GM21515 (cell line): ENCODE measurements around the gene CACNA1H.

Source experiments
- ATAC-seq: cut with Tn5 transposase; IDR thresholded peaks from one replicate; pipeline ENCODE4 v1.9.1; 2021; ENCODE audit not compliant: unreplicated experiment

Gene CACNA1H

DNA sequence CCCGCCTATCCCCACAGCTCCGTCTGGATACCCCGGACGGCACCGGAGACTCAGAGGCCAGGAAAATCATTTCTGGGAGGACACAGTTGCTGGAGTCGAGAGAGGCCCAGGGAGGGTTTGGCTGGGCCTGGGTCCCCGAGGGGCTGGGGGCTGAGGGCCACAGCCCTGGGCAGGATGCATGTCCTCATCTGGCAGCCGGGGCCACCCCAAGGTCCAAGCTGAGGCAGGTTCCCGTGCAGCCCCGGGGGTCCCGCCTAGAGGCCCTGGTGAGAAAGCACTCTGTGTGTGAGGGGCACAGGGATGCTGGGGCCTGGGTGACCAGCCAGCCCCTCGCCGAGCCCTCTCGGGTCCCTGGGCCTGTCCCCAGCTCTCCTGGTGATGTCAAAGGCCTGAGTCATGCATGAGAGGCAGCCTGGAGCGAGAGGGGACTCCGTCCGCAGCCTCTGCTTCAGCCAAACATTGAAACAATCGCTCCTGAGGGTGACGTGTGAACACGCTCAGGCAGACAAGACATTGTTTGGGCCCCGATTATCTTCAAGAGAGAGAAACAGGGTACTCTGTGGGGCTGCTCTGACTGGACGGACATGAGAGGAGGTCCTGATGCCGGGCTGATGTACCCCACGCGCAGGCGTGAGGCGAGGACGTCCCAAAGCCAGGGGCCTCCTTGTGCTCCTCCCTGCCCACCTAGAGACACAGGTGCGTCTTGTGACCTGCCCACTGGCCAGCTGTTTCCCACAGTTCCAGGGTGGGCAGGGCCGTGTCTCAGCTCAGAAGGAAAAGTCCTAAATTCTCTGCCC, 31.1 kb upstream of the CACNA1H start:
- no peak for ATAC-seq

DNA sequence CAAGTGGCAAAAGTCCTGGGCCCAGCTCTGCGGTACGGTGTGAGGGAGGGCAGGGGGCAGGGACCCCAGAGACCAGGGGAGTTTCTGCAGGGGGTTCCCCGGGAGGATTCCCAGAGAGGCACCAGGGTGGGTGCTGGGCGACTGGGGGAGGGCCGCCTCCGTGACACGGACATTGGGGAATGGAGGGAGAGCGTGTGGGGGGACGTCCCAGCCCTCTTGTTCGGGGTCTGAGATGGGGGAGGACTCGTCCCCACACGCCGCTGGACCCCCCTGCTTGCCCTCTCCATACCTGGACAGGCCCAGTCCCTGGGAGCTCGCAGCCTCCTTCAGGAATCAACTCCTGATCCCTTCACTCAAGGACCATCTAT, 30.5 kb upstream of the CACNA1H start:
- no peak for ATAC-seq

DNA sequence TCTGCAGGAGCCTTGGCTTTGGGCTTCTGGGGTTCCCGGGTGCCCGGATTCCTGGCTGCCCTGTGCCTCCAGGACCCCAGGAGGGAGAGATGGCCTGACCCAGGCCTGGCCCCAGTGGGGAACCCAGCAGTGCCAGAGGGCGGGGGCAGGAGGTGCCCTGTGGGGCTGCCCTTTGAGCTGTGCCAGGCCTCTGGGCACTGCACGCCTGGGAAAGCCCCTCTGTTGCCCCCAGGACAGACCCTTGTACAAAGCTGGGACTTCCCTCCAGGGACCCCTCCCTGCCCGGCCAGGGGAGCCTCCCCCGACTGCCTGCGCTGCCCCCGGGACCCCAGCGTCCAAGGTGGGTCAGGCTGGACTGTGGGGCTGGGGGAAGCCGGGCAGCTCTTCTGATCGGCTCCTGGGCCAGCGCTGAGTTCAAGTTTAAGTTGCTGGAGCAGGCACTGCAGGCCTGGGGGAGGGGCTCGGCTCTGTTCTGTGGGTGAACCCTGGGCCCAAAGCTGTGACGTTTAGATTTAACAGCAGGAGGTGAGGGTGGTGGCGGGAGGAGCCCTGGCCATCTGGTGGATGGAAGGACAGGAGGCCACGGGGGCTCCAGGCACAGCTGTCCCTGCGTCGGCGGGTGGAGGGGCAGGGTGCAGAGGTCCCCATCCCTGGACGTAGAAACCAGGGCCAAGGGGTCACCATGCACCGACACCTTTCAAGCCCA, 29.2 kb upstream of the CACNA1H start:
- ATAC-seq = no peak

DNA sequence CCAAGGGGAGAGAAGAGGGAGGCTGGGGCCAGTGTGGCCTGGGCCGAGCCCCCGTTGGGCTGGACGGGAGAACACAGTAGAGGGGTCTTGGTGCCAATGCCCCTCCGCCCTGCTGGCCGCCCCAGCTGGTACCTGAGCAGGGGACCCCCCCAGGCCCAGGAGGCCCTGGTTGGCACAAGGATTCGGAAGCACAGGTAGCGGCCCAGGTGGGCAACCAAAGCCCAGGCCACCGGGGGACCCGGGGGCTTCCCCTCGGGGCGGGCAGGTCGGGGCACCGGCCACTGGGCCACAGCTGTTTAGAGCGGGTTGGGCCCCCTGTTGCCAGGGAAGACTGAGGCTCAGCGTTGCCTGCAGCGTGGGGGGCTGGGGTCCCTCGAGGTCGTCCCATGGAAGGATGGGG, 28.6 kb upstream of the CACNA1H start:
- ATAC-seq = no peak

DNA sequence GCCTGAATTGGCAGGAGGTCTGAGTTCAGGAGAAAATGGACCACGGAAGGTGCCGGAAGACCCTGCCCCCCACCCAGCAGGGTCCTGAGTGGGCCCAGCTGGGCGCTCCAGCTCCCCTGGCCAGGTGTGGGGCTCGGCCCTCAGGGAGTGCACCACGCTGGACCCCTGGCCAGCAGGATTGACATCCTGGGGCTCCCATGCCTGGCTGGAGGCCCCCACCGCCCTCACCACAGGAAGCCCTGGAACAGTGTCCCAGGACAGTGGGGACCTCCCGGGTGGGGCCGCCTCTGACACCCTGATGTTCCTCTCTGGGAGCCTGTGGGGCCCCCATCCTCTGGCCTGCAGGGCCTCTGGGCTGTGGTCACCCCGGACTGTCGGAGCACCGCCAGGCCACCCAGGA, 28.1 kb upstream of the CACNA1H start:
- ATAC-seq = no peak

DNA sequence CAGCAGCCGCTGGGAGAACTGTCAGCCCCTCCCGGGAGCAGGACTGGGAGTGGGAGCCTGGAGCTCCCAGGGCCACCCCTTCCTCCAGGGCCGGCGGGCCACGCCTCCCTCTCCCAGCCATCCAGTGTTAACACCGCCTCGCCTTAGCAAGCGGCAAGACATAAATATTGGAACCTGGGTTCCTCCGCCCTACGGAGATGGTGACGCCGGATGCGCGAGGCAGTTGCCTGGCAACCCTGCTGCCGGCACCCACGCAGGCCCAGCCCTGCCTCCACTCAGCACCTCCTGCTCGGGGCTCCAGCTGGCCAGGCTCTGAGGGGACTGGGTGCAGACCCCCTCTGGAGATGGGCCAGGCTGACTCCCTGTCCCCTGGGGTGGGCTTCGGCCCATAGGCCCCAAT, 27.4 kb upstream of the CACNA1H start:
- ATAC-seq = no peak

DNA sequence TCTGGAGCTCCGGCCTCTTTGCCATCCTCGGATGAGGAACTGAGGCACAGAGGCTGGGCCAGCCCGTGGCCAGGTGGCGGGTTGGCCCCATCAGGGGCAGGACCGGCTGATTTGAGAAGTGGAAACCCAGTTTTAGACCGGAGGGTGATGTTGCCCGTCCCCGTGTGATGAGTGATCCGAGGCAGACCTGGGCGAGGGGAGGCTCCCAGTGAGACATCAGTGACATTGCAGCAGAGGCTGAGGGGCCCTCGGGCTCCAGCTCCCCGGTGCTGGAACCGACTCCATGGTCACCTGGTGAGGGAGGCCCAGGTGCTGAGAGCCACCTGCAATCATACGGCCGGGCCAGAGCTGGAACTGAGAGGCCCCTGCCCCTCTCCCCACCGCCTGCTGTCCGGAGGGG, 26.9 kb upstream of the CACNA1H start:
- no peak for ATAC-seq

DNA sequence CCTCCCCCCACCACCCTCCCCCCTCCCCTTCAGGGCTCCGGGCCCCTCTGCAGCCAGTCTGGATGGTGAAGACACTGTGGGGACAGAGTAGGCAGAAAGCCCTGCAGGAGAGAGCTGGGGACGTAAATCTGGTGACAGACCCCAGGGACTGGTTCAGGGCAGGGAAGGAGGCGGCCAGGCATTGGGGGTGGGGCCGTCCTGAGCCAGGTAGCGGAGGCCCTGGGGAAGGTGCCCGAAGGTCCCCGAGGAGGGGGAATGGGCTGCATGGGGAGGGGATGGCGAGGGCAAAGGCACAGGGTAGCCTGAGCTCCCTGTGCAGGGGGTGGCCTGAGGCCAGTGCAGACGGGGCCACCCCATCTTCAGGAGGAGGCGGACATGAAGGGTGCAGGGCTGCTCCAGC, 26.3 kb upstream of the CACNA1H start:
- ATAC-seq = no peak

DNA sequence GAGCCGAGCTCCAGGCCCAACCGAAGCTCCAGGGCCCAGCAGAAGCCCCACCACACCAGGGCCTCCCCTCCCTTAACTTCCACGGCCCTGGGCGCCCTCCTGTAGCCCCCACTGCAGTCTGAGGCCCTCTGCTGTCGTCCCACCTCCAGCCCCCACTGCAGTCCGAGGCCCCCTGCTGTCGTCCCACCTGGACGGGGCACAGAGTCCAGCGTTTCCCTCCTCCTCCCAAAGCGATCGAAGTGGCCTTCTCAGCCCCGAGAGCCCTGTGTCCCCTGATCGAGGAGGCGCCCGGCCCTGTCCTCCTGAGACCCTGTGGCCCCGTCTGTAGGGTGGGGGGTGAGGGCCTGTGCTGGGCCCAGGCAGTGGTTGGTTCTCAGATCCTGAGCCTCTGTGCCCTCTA, 25.8 kb upstream of the CACNA1H start:
- ATAC-seq = no peak

DNA sequence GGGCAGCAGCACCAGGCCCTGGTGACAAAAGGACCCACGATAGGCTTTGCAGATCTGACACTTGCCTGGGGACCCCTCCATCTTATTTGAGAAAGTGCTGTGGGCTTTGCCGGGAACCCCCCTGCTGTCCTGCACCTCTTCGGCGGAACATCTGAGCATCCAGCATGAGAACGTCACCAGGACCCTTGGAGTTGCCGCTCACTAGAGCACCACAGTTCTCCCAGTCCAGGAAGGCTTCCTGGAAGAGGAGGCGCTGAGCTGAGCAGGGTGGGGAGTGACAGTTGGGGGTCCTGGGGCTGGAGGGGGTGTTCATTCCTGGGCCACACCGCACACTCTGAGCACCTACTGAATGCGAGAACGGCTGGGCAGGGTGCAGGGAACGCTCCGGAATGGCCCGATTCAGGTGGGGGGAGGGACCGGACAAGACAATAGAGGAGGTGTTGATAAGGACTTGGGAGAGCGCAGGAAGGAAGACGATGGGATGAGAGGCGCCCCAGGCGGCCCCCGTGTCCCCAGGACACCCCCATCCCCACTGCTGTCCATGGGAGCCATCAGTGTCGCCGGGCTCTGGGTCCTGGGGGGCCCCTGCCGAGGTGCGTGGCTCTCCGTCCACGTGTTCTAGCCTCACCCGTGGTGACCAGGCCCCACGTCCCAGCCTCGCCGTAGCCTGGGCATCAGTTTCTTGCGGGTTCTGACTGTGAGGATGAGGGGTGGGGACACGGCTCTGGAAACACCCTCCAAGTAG, 24.8 kb upstream of the CACNA1H start:
- ATAC-seq = no peak

DNA sequence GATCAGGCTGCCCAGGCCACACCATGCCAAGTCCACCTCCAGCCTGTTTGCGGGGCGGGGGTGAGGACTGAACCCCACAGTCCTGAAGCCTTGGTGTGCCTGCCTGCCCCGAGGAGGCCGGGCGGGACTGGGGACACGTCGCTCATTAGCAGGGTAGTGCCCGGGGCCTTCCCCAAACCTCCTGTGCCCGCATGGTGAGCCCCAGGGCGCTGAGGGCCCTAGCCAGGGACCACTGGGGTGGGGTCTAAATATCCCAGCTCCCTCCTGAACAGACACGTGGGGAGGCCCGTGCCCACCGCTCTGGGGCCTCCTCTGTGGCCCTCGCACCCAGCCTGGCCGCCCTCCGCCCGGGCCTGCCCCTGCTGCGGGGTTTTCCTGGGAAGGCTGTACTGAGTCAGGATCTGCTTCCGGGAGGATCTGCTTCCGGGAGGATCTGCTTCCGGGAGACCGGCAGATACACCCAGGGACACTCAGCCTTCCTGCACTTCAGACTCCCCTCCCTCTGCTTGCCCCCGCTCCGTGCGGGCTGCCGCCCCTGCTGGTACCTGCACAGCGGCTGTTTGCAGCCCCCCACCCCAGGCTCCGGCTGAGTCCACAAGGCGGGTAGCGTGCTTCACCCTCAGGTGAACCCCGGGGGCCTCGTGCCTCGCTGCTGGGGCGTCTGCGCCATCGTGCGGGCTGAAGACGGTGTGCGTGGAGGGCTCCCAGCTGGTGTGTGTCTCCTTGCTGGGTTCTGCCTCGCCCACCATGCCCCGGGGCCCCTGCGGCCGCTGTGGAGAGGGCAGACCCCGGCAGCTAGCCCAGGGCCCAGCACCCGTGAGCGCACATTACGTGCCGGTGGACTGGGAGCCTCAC, 23.6 kb upstream of the CACNA1H start:
- no peak for ATAC-seq

DNA sequence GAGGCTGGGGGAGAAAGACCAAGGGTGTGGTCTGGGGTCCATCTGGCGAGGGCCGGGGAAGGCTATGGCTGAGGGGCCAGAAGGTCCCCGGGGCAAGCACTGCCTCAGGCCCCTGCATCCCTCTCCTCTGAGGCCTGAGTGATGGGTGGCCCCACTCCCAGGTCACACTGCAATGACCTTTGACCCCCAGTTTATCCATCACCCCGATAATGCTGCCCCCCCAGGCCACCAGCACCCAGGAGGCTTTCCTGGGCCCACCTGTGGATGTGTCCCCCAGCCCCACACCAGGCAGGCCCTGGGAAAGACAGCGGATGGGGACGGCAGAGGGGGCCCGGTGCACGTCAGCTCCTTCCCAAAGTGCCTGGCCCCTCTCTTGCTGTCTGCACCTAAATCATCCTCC, 22.5 kb upstream of the CACNA1H start:
- no peak for ATAC-seq

DNA sequence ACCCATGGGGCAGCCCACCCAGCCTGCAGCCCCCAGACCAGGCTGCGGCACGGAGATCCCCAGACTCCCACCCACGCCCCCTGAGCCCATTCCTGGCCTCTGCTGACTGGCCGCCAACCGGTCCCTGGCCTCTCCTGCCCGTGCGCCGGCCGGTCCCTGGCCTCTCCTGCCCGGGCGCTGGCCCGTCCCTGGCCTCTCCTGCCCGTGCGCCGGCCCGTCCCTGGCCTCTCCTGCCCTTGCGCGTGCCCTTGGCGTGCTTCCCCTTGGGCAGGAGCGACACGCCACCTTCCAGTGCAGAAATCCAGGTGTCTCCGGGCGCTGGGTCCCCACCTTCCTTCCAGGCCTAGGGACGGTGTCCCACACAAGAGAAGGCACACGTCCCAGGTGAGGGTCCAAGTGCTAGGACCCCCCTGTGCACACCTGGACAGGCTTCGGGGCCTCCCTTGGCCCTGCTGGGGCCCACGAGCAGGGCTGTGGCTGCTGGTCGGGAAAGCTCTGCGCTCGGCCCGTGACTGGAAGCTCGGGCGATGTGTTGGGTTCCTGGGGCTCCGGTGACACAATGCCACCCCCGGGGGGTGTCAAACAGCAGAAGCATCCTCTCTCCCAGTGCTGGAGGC, 21.4 kb upstream of the CACNA1H start:
- ATAC-seq = no peak

DNA sequence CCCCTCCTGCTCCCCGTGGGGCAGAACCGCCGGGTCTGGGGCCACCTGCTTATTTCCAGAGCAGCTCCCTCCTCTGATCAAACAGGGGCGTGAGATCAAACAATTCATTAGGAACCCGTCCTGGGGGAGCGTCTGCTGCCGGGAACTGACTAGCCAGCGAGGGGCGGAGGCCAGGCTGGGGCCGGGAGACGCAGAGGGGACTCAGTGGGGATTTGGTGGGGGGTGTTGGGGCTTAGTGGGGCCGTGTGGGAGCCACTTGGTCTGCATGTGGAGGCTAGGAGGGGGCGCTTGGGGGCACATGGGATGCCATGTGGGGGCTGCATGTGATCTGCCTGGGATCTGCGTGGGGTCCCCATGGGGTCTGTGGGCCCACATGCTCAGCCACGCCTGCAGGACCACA, 20.5 kb upstream of the CACNA1H start:
- no peak for ATAC-seq

DNA sequence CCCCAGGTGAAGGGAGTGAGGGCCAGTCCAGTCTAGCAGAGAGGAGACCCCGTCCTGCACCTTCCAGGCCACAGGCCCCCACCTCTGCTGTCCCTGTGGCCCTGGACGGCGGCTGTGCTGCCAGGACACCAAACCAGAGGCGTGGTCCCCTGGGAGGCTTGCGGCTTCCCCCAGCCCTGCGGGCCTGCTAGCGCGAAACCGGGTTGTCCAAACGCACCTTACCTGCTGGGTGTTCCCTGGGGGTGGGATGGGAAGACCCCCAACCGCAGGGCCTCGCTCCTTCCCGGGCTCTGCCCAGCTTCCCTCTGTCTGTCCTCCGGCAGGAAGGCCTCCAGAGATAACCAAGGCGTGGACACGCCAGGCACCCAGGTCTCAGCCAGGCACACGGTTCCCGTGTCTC, 19.6 kb upstream of the CACNA1H start:
- no peak for ATAC-seq

DNA sequence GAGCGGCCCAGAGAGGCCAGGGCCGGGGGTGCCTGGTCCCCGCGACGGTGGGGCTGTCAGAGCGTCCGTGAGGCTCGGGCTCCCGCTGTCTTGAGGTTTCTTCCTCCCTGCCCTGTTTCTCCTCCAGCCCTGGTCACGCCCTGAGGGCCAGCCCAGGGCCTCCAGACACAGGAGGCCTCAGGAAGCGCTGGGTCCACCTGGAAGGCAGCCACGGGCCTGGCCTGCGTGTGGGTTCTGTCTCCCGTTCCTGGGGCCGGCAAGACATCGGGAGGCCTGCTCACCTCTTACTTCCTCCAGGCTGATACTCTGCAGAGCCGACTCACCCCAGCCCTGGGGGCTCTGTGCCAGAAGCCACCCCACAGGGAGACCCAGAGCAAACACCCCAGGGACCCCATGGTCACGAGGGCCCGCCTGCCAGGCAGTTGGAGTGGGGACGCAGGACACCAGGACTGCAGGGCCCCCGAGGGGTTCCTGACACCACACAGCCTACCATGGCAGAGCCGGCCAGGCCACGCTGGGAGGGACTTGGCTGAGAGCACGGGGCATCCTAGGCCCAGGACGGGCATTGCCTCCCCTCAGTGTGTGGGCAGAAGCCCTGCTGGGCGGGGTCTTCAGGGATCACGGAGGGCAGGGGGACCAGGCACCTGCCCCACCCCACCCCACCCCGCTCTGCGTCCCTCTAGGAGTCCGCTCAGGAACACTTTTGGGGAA, 18.9 kb upstream of the CACNA1H start:
- no peak for ATAC-seq

DNA sequence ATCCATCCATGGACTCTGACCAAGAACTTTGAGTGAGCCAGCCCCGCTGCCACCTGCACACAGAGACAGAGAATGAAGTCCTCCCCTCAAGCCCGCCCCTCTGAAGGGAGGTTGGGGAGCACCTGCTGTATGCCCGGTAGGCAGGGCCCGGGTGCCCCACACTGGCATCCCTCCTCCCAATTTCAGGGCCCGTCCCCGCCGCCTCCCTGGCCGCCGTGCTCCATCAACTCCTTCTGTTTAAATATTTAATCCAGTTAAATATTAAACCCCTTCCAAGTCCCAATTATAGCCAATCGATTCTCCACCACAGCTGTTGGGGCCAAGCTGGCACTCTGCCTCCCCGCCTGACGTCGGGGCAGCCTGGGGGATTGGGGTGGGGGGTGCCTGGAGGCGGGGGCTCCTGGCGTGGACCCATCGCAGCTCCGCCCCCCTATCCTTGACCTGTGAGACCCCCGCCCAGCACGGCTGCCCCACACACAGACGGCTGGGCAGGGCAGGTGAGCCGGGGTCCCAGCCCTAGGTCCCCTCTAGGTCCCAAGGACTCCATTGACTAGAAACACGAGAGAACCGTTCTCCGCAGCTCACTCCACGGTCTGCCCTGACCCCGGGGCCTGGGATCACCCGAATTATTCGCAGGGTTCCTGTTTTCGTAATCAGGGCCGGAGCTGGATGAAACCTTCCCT, 18.0 kb upstream of the CACNA1H start:
- ATAC-seq = no peak

DNA sequence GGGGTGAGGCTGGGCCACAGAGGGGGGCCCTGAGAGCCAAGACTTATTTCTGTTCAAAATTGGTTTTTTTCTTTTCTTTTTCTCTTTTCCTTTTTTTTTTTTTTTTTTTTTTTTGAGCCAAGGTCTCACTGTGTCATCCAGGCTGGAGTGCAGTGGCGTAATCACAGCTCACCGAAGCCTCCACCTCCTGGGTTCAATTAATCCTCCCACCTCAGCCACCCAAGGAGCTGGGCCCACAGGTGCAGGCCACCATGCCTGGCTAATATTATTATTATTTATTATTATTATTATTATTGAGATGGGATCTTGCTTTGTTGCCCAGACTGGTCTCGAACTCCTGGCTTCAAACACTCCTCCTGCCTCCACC, 17.5 kb upstream of the CACNA1H start:
- ATAC-seq = no peak

DNA sequence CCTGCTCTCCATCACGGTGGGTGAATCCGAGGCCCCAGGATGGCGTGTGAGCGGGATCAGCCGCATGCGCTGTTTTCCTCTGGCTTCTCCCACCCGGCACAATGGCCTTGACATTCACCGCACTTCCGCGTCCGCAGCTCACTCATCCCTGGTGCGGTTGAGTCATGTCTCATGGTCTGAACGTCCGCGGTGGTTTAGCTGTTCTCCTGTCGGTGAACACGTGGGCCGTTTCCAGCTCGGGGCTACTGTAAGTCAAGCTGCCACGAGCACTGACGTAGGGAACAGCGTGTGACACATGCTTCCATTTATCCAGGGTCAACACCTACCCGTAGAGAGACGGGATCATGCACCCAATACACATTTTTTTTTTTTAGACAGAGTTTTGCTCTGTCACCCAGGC, 15.3 kb upstream of the CACNA1H start:
- ATAC-seq = no peak
